Ascending aorta (tissue), 2 donors: ENCODE results near the gene EEF2. TPM values are rescaled to one million over a fixed set of nuclear protein-coding genes. Genes with fewer than 3 reads are reported as not detected.
"Not testable (repeated sequence)": the region's sequence is repeated elsewhere in the genome, so short reads cannot be mapped to it uniquely, and the experiment has no call there.

Source experiments
- DNase-seq, 2 donors: peaks; one replicate each; pipeline ENCODE4 v3.0.0-alpha.2; 2019; ENCODE audit warnings: low spot score in 2 of 2
- H3K27ac ChIP-seq, 2 donors: fragments of 200-600 bp; sonication (generic); one replicate each; pipeline ENCODE4 v1.5.1; 2016 to 2017; ENCODE audit warnings: mild to moderate bottlenecking in 1 of 2
- H3K27me3 ChIP-seq: fragments of 200-600 bp; sonication (generic); one replicate; pipeline ENCODE4 v1.5.1; 2017
- H3K36me3 ChIP-seq, 2 donors: fragments of 200-600 bp; sonication (generic); one replicate each; pipeline ENCODE4 v1.5.1; 2016
- H3K4me1 ChIP-seq, 2 donors: fragments of 200-600 bp; sonication (generic); one replicate each; pipeline ENCODE4 v1.5.1; 2016 to 2017; ENCODE audit warnings: mild to moderate bottlenecking in 1 of 2
- H3K4me3 ChIP-seq, 2 donors: fragments of 200-600 bp; sonication (generic); one replicate each; pipeline ENCODE4 v1.5.1; 2016 to 2017; ENCODE audit warnings: mild to moderate bottlenecking in 1 of 2
- H3K9me3 ChIP-seq, 2 donors: fragments of 200-600 bp; sonication (generic); one replicate each; pipeline ENCODE4 v1.5.1; 2016
- intact Hi-C: fragments of 100-400 bp; cut with DNase I; formaldehyde crosslinking; loops from one replicate; pipeline ENCODE4 v1.15.1; 2023
- total RNA-seq: library from RNA; depleted of rRNA; stranded (reverse); fragments of >200 nt; gene quantifications from one replicate; pipeline ENCODE4 v1.1.0, GENCODE V29; 2016
- TF ChIP-seq, protein P1 (sequence below), 3 experiments: fragments of 200-600 bp in 2 of 3; fragments of 450-650 bp in 1 of 3; sonication (generic) in 2 of 3; IDR thresholded peaks; one replicate each; pipeline ENCODE4 v1.5.1; 2016 to 2019; ENCODE audit warnings: antibody characterized with exemption in 3 of 3, mild to moderate bottlenecking in 1 of 3, moderate library complexity in 1 of 3

The EEF2 gene
- total RNA-seq, 1 donor from 2014 or later = 1,544 TPM

DNA sequence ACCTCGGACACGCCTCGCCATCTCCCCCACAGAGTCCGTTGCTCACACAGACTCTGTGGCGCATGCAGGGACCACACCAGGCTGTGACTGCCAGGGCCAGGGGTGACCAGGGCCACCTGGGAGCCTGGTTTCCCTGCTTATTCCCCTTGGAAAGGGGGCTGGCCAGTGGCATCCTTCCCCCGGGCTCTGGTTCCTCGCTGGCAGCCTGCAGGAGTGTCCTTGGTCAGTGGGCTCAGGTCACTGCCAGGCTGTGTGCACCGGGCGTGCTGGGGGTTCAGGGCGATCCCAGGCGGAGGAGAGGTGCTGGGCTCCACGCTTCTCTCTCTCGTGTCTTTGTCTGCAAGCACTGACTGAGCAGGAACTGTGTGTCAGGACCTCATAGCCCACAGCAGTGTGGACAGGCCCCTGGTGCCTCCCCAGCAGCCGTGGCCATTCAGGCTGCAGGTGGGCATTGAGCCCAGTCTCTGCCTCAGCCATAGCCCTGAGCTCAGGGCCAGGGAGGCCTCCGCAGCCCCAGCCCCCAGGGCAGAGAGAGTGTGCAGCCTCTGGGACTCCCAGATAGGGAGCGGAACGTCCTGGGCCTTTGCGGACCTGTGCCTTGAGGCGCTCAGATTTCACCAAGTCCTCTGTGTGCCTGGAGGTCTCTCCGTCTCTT is 28.8 kb upstream of the EEF2 start:
- H3K27ac ChIP-seq = no peak overlapping the region
- H3K4me1 ChIP-seq = peaks cover 0 to 38% of the 10 kb centered on the region in 2 donors
- intact Hi-C loops = no loop called here
- H3K27me3 ChIP-seq = no peaks in the 10 kb centered on the region
- no peak for DNase-seq
- TF ChIP-seq, protein P1, sequence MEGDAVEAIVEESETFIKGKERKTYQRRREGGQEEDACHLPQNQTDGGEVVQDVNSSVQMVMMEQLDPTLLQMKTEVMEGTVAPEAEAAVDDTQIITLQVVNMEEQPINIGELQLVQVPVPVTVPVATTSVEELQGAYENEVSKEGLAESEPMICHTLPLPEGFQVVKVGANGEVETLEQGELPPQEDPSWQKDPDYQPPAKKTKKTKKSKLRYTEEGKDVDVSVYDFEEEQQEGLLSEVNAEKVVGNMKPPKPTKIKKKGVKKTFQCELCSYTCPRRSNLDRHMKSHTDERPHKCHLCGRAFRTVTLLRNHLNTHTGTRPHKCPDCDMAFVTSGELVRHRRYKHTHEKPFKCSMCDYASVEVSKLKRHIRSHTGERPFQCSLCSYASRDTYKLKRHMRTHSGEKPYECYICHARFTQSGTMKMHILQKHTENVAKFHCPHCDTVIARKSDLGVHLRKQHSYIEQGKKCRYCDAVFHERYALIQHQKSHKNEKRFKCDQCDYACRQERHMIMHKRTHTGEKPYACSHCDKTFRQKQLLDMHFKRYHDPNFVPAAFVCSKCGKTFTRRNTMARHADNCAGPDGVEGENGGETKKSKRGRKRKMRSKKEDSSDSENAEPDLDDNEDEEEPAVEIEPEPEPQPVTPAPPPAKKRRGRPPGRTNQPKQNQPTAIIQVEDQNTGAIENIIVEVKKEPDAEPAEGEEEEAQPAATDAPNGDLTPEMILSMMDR (IDR thresholded peaks at IDR 0.05) = no peak
- no peaks in the 10 kb centered on the region for H3K9me3 ChIP-seq
- H3K36me3 ChIP-seq = peaks cover 23 to 25% of the 10 kb centered on the region in 2 donors
- no peak overlapping the region for H3K4me3 ChIP-seq

DNA sequence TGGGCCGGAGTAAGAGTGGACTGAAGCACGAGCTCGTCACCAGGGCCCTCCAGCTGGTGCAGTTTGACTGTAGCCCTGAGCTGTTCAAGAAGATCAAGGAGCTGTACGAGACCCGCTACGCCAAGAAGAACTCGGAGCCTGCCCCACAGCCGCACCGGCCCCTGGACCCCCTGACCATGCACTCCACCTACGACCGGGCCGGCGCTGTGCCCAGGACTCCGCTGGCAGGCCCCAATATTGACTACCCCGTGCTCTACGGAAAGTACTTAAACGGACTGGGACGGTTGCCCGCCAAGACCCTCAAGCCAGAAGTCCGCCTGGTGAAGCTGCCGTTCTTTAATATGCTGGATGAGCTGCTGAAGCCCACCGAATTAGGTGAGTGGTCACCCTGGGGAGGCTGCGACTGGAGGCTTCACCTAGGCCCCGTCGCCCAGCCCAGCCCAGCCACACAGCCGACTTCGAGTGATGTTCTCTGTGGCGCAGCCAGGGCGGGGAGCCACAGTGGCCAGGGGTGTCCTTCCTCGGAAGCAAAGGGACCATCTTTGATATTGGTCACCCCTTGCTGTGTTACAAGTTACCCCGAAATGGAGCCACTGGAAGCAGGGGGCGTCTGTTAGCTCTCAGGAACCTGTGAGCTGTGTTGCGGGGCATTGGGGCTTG is 27.8 kb upstream of the EEF2 start:
- TF ChIP-seq, protein P1 (IDR thresholded peaks at IDR 0.05) = no peak
- no peak for DNase-seq
- H3K36me3 ChIP-seq = peaks cover 22 to 23% of the 10 kb centered on the region in 2 donors
- peaks cover 5 to 45% of the 10 kb centered on the region in 2 donors for H3K4me1 ChIP-seq
- H3K9me3 ChIP-seq = no peaks in the 10 kb centered on the region
- H3K4me3 ChIP-seq = no peak overlapping the region
- no peak overlapping the region for H3K27ac ChIP-seq
- intact Hi-C loops = no loop called here
- H3K27me3 ChIP-seq = no peaks in the 10 kb centered on the region

DNA sequence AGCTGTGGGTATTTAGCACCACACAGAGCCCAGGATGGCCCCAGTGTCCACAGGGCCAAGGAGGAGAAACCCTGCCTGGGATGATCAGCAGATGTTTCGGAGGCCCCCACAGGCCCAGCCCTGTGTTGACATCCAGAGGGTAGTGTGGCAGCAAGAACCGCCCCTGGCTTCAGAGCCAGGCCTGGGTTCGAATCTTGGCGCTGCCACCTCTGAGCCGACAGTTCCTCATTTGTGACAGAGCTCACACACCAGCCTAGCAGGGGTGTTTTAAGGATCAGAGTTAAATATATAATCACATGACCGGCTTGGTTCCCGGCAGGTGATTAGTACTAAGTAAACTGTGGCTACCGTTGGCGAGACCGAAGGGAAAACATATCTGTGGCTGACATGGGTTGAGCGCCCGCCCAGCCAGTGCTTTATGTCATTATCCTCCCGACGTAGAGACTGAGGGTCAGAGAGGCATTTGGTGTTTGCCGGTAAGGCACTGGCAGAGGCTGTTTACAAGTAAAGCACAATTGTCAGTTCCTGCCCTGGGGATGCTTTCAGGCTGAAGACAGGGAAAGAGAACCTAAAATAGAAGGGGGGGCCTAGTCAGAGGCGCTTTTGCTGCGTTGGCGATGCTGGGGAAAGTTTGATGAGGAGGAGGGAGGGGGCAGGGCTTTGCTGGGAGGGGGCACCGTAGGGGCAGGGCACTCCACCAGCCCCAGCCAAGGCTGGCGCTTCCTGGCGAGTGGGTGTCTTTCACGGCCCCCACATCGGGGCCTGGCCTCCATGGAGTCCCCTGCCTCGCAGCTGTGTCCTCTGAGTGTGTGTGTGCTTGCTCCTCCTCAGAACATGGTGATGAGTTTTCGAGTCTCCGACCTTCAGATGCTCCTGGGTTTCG is 27.1 kb upstream of the EEF2 start:
- no peak overlapping the region for H3K4me3 ChIP-seq
- H3K36me3 ChIP-seq = peaks cover 22 to 23% of the 10 kb centered on the region in 2 donors
- no peaks in the 10 kb centered on the region for H3K9me3 ChIP-seq
- peaks cover 5 to 45% of the 10 kb centered on the region in 2 donors for H3K4me1 ChIP-seq
- H3K27ac ChIP-seq = no peak overlapping the region
- intact Hi-C loops = no loop called here
- DNase-seq = no peak
- TF ChIP-seq, protein P1 (IDR thresholded peaks at IDR 0.05) = no peak
- H3K27me3 ChIP-seq = no peaks in the 10 kb centered on the region

DNA sequence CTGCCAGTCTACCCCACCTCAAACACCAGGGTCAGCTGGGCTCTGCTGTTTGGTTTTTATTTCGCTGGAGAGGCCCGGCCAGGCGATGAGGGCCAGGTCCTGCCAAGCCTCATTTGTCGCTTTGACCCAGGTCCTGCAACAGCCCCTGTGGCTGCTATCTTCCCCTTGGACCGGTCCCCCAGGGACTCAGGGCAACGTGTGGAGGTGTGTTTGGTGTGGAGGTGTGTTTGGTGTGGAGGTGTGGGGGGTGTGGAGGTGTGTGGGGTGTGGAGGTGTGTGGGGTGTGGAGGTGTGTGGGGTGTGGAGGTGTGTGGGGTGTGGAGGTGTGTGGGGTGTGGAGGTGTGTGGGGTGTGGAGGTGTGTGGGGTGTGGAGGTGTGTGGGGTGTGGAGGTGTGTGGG is 26.2 kb upstream of the EEF2 start:
- intact Hi-C loops, H3K27ac ChIP-seq, H3K9me3 ChIP-seq, H3K27me3 ChIP-seq, H3K4me3 ChIP-seq, DNase-seq: not testable (repeated sequence)
- H3K4me1 ChIP-seq = peaks cover 5 to 47% of the 10 kb centered on the region in 2 donors
- peaks cover 22 to 23% of the 10 kb centered on the region in 2 donors for H3K36me3 ChIP-seq

DNA sequence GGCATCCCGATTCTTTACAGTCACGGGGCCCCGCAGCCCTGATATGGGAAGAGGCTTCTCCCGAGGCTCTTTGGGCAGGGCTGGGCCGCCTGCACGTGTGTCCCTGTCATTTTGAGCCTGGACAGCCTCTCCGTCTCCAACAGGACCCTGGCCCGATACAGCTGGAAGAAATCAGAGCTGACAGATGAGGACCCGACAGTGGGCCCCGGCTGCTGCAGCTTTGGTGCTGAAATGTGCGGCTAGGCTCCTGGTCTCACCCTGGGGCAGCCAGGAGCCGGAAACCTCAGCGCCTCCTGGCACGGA is 25.5 kb upstream of the EEF2 start:
- H3K4me1 ChIP-seq = peaks cover 5 to 42% of the 10 kb centered on the region in 2 donors

More for the DNA sequence above, 25.5 kb upstream of the EEF2 start:
- TF ChIP-seq, protein P1 (IDR thresholded peaks at IDR 0.05) = no peak
- intact Hi-C loops = no loop called here
- no peak for DNase-seq
- Histone ChIP-seq H3K27me3 (no peaks in the 10 kb centered on the region), H3K4me3 (no peak overlapping the region), H3K9me3 (no peaks in the 10 kb centered on the region), H3K36me3 (peaks cover 22 to 23% of the 10 kb centered on the region in 2 donors), H3K27ac (no peak overlapping the region)
